ENCODE results near the gene NUDT21. TPM values are rescaled to one million over a fixed set of nuclear protein-coding genes. Genes with fewer than 3 reads are reported as not detected.

Gene NUDT21
- total RNA-seq, 3 donors from 2014 or later (not counting 1 experiment from before 2014, with no cell fraction given) = 78.1 to 108 (median 90.0) TPM

DNA sequence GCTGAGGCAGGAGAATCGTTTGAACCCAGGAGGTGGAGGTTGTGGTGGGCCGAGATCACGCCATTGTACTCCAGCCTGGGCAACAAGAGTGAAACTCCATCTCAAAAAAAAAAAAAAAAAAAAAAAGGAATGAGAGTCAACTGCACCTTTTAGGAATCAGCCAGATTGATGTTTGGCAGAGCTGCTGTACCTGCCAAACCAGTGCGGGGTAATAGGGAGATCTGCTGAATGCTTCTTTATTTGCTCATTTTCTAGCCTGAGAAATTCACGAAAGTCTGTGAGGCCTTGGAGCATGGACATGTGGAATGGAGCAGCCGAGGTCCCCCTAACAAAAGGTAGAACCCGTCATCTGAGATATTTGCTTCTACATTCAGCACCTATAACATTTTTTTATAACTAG lies 18.6 kb upstream of the NUDT21 start:
- Histone ChIP-seq H3K36me3 (ENCODE audit: control insufficient read depth, insufficient read depth, low read length) (peaks cover 76% of the 10 kb centered on the region), H3K27me3 (ENCODE audit: control insufficient read depth, insufficient read depth, low read length) (no peaks in the 10 kb centered on the region), H3K9me3 (ENCODE audit: control insufficient read depth, insufficient read depth, low read length) (no peaks in the 10 kb centered on the region), H3K4me1 (ENCODE audit: control insufficient read depth, insufficient read depth, low read length) (no peaks in the 10 kb centered on the region), H3K27ac (ENCODE audit: low read length) (no peak overlapping the region), H3K4me3 (ENCODE audit: low read length) (no peak overlapping the region)
- no peaks in the 10 kb centered on the region for H3K4me1 Mint-ChIP-seq
- peaks cover 23% of the 10 kb centered on the region for H3K36me3 Mint-ChIP-seq
- TF ChIP-seq, protein P1, sequence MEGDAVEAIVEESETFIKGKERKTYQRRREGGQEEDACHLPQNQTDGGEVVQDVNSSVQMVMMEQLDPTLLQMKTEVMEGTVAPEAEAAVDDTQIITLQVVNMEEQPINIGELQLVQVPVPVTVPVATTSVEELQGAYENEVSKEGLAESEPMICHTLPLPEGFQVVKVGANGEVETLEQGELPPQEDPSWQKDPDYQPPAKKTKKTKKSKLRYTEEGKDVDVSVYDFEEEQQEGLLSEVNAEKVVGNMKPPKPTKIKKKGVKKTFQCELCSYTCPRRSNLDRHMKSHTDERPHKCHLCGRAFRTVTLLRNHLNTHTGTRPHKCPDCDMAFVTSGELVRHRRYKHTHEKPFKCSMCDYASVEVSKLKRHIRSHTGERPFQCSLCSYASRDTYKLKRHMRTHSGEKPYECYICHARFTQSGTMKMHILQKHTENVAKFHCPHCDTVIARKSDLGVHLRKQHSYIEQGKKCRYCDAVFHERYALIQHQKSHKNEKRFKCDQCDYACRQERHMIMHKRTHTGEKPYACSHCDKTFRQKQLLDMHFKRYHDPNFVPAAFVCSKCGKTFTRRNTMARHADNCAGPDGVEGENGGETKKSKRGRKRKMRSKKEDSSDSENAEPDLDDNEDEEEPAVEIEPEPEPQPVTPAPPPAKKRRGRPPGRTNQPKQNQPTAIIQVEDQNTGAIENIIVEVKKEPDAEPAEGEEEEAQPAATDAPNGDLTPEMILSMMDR (IDR thresholded peaks at IDR 0.05) = no peak
- intact Hi-C loops (cut with micrococcal nuclease) = no loop called here
- no peaks in the 10 kb centered on the region for H3K27me3 Mint-ChIP-seq (ENCODE audit: low read depth in 2 of 2)
- H3K4me3 Mint-ChIP-seq = no peak overlapping the region
- no peaks in the 10 kb centered on the region for H3K9me3 Mint-ChIP-seq
- 99% methylated on average over 4 of the region's 7 CpGs for WGBS (ENCODE audit: insufficient coverage)
- H3K27ac Mint-ChIP-seq = no peak overlapping the region
- DNase-seq (no peak), ATAC-seq (no peak)

DNA sequence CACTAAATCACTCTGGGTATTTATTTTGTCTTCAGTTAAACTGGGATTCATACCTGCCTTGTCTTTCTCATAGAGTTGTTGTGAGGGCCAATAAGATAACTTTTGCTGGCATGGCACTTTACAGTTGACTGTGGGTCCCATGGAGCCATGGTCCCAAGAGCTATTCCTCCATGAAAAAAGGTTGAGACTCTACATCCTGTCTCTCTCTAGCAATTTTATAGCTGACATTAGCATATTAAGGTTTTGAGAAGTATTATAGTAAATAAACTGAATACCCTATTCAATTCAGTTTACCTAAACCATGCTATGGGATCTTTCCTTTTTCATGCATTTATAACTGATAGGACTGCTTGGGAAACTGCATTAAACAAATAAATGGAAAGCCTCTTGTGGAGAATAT lies 17.7 kb upstream of the NUDT21 start:
- peaks cover 33% of the 10 kb centered on the region for H3K36me3 Mint-ChIP-seq

DNA sequence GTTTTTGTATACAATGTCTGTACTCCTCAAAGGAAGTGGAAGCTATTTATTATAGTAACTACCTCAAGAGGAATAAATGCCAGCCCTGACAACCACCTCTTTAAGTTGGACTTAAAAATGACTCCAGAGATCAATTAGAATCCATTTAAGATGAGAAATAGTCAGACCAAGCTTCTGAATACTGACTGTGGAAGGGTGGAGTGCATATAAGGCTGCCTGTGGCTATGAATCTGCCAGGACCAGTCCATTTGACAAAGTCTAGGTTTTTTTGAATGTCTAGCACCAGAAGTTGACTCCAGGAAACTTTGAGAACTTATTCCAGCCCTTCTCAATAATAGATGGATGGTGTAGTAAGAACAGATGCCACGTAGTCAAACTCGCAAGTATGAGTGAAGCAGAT lies 15.2 kb upstream of the NUDT21 start:
- H3K9me3 ChIP-seq (ENCODE audit: control insufficient read depth, insufficient read depth, low read length) = no peaks in the 10 kb centered on the region
- ATAC-seq (no peak), DNase-seq (no peak)
- H3K9me3 Mint-ChIP-seq = no peaks in the 10 kb centered on the region
- H3K36me3 ChIP-seq (ENCODE audit: control insufficient read depth, insufficient read depth, low read length) = peaks cover 76% of the 10 kb centered on the region
- 93% methylated on average over 2 of the region's 2 CpGs for WGBS (ENCODE audit: insufficient coverage)
- intact Hi-C loops (cut with micrococcal nuclease) = no loop called here
- no peak overlapping the region for H3K4me3 ChIP-seq (ENCODE audit: low read length)
- no peaks in the 10 kb centered on the region for H3K27me3 Mint-ChIP-seq (ENCODE audit: low read depth in 2 of 2)
- H3K4me3 Mint-ChIP-seq = no peak overlapping the region
- TF ChIP-seq, protein P1 (IDR thresholded peaks at IDR 0.05) = no peak
- H3K36me3 Mint-ChIP-seq = peaks cover 34% of the 10 kb centered on the region
- no peaks in the 10 kb centered on the region for H3K27me3 ChIP-seq (ENCODE audit: control insufficient read depth, insufficient read depth, low read length)
- H3K27ac ChIP-seq (ENCODE audit: low read length) = no peak overlapping the region
- H3K4me1 ChIP-seq (ENCODE audit: control insufficient read depth, insufficient read depth, low read length) = no peaks in the 10 kb centered on the region
- H3K4me1 Mint-ChIP-seq = no peaks in the 10 kb centered on the region
- H3K27ac Mint-ChIP-seq = no peak overlapping the region

More for the DNA sequence above, 17.7 kb upstream of the NUDT21 start:
- Histone ChIP-seq H3K4me1 (ENCODE audit: control insufficient read depth, insufficient read depth, low read length) (no peaks in the 10 kb centered on the region), H3K27ac (ENCODE audit: low read length) (no peak overlapping the region), H3K27me3 (ENCODE audit: control insufficient read depth, insufficient read depth, low read length) (no peaks in the 10 kb centered on the region), H3K4me3 (ENCODE audit: low read length) (no peak overlapping the region), H3K9me3 (ENCODE audit: control insufficient read depth, insufficient read depth, low read length) (no peaks in the 10 kb centered on the region), H3K36me3 (ENCODE audit: control insufficient read depth, insufficient read depth, low read length) (peaks cover 81% of the 10 kb centered on the region)
- TF ChIP-seq, protein P1 (IDR thresholded peaks at IDR 0.05) = no peak
- Mint-ChIP-seq H3K4me1 (no peaks in the 10 kb centered on the region), H3K27ac (no peak overlapping the region), H3K9me3 (no peaks in the 10 kb centered on the region), H3K27me3 (ENCODE audit: low read depth in 2 of 2) (no peaks in the 10 kb centered on the region), H3K4me3 (no peak overlapping the region)
- ATAC-seq (no peak), DNase-seq (no peak)
- intact Hi-C loops (cut with micrococcal nuclease) = no loop called here

DNA sequence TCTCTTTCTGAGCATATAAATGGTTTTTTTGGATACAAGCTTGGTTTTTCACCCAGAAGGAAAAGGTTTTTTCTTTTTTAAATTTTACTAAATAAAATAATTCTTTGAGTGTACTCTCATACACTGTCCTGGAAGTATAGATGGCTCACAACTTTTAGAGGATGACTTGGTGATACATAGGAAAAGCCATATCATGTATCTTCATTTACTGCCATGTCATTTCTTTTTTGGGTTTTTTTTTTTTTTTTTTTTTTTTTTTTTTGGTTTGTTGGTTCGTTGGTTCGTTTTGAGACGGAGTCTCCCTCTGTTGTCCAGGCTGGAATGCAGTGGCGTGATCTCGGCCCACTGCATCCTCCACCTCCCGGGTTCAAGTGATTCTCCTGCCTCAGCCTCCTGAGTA lies 12.0 kb upstream of the NUDT21 start:
- Histone ChIP-seq H3K4me3 (ENCODE audit: low read length) (no peak overlapping the region), H3K4me1 (ENCODE audit: control insufficient read depth, insufficient read depth, low read length) (no peaks in the 10 kb centered on the region), H3K36me3 (ENCODE audit: control insufficient read depth, insufficient read depth, low read length) (peaks cover 68% of the 10 kb centered on the region), H3K27me3 (ENCODE audit: control insufficient read depth, insufficient read depth, low read length) (no peaks in the 10 kb centered on the region), H3K27ac (ENCODE audit: low read length) (no peak overlapping the region), H3K9me3 (ENCODE audit: control insufficient read depth, insufficient read depth, low read length) (no peaks in the 10 kb centered on the region)
- Mint-ChIP-seq H3K4me3 (no peak overlapping the region), H3K27me3 (ENCODE audit: low read depth in 2 of 2) (no peaks in the 10 kb centered on the region), H3K27ac (no peak overlapping the region), H3K36me3 (peaks cover 21% of the 10 kb centered on the region), H3K4me1 (no peaks in the 10 kb centered on the region), H3K9me3 (no peaks in the 10 kb centered on the region)
- ATAC-seq (no peak), DNase-seq (no peak)
- 89% methylated on average over 6 of the region's 6 CpGs for WGBS (ENCODE audit: insufficient coverage)
- TF ChIP-seq, protein P1 (IDR thresholded peaks at IDR 0.05) = no peak
- intact Hi-C loops (cut with micrococcal nuclease) = no loop called here

Data from natural killer cell (primary cell).